K562 (cell line): ENCODE data around the gene IRF1. TPM values are rescaled to one million over a fixed set of nuclear protein-coding genes. Genes with fewer than 3 reads are reported as not detected.

Source experiments
- ATAC-seq: fragments of 200-7000 bp; cut with Tn5 transposase; 3 replicates; pipeline ENCODE4 v1.9.1; 2020; ENCODE audit warnings: moderate library complexity
- BruUV-seq: library from RNA; stranded (reverse); fragments of 400-500 nt; replicated peaks from 2 replicates; lab custom pipeline; 2021; lab: Mats Ljungman, UMichigan
- CTCF ChIA-PET: fragments of 300-600 bp; formaldehyde crosslinking; extraction: SDS; loops from one replicate; lab custom pipeline; 2021; ENCODE audit warnings: low intra/inter-chr PET ratio; lab: Yijun Ruan, JAX
- POLR2A ChIA-PET: fragments of 300-600, 350-650 bp; sonication (Branson Sonifier 250); formaldehyde crosslinking; extraction: SDS; loops from one replicate; lab custom pipeline; 2021; ENCODE audit warnings: antibody characterized with exemption, inconsistent platforms; lab: Yijun Ruan, JAX
- DNase-seq, 4 experiments: peaks; one replicate each; pipeline versions ENCODE4 v3.0.0 to v3.0.0-alpha.2; 2011 to 2018; ENCODE audit warnings: low spot score in 3 of 4, mixed read lengths in 3 of 4; ENCODE audit errors: extremely low read depth in 1 of 4
- FAIRE-seq: peaks from 2 replicates; lab custom pipeline; 2011; peaks lifted over from hg19 to GRCh38; lab: Jason Lieb, UNC
- H2AFZ ChIP-seq: 2 replicates; pipeline ENCODE4 v1.6.0; 2011; ENCODE audit warnings: low read depth, low read length, control low read depth, inconsistent platforms
- H3K27ac ChIP-seq: fragments of 200-600 bp; 3 replicates; pipeline ENCODE4 v1.8.0; 2011; ENCODE audit warnings: low read depth, mild to moderate bottlenecking, control low read depth, inconsistent platforms, low read length, moderate library complexity, mixed read lengths; ENCODE audit errors: extremely low read depth
- H3K27me3 ChIP-seq, 2 experiments: fragments of 300-600 bp in 1 of 2; 2 replicates in 1 of 2; 3 replicates in 1 of 2; pipeline versions ENCODE4 v1.6.0 to v1.8.0; 2011; ENCODE audit warnings: inconsistent platforms in 2 of 2, low read length in 2 of 2, mild to moderate bottlenecking in 1 of 2, mixed read lengths in 1 of 2, moderate library complexity in 1 of 2; ENCODE audit not compliant: control insufficient read depth in 2 of 2, insufficient read depth in 2 of 2
- H3K36me3 ChIP-seq: fragments of 300-600 bp; 3 replicates; pipeline ENCODE4 v1.8.0; 2011; ENCODE audit warnings: mild to moderate bottlenecking, low read length, inconsistent platforms; ENCODE audit not compliant: control insufficient read depth, insufficient read depth
- H3K4me1 ChIP-seq, 2 experiments: fragments of 200-600 bp in 1 of 2; replicated peaks in 1 of 2; 2 replicates in 1 of 2; 3 replicates in 1 of 2; pipeline versions ENCODE4 v1.5.1 to v1.8.0; 2011; ENCODE audit warnings: inconsistent platforms in 2 of 2, low read length in 2 of 2, mild to moderate bottlenecking in 1 of 2, mixed read lengths in 1 of 2, moderate library complexity in 1 of 2; ENCODE audit not compliant: control insufficient read depth in 2 of 2, insufficient read depth in 2 of 2
- H3K4me2 ChIP-seq: 2 replicates; pipeline ENCODE4 v1.6.1; 2011; ENCODE audit warnings: low read length, control low read depth, inconsistent platforms, mixed read lengths; ENCODE audit not compliant: insufficient read depth
- H3K4me3 ChIP-seq: fragments of 200-600 bp; sonication (generic), shearing (Covaris generic); 2 replicates; pipeline ENCODE4 v1.5.1; 2016; ENCODE audit warnings: control low read depth, inconsistent platforms
- H3K79me2 ChIP-seq: fragments of 200-600 bp; 3 replicates; pipeline ENCODE4 v1.8.0; 2011; ENCODE audit warnings: low read length, inconsistent platforms; ENCODE audit not compliant: control insufficient read depth, insufficient read depth
- H3K9ac ChIP-seq, 2 experiments: 2 replicates each; pipeline versions ENCODE4 v1.6.0 to v1.6.1; 2011; ENCODE audit warnings: low read depth in 2 of 2, low read length in 2 of 2, control low read depth in 1 of 2, inconsistent platforms in 1 of 2, mild to moderate bottlenecking in 1 of 2, mixed read lengths in 1 of 2; ENCODE audit not compliant: insufficient read depth in 1 of 2
- H3K9me1 ChIP-seq: one replicate; pipeline ENCODE4 v1.6.0; 2011; ENCODE audit warnings: inconsistent platforms, mild to moderate bottlenecking, low read length, moderate library complexity; ENCODE audit not compliant: control insufficient read depth, insufficient read depth
- H3K9me3 ChIP-seq: replicated peaks from 2 replicates; pipeline ENCODE4 v1.5.1; 2011; ENCODE audit warnings: low read depth, low read length, inconsistent platforms; ENCODE audit not compliant: control insufficient read depth, insufficient read depth
- H4K20me1 ChIP-seq: replicated peaks from 2 replicates; pipeline ENCODE4 v1.6.1; 2011; ENCODE audit warnings: low read length, inconsistent platforms, mixed read lengths; ENCODE audit not compliant: control insufficient read depth, insufficient read depth
- BCOR ChIP-seq: fragments of 450-650 bp; IDR thresholded peaks from 2 replicates; pipeline ENCODE4 v1.6.1; 2016
- CBX1 ChIP-seq: sonication (generic); IDR thresholded peaks from 2 replicates; pipeline ENCODE4 v1.6.1; 2016; ENCODE audit warnings: antibody characterized with exemption, low read depth, mild to moderate bottlenecking
- CBX5 ChIP-seq: IDR thresholded peaks from 2 replicates; pipeline ENCODE4 v1.6.1; 2014; ENCODE audit warnings: low read depth, borderline replicate concordance
- FOSL1 ChIP-seq: fragments of 200-800 bp; sonication (Bioruptor generic); conservative IDR thresholded peaks from 2 replicates; pipeline ENCODE4 v1.6.1; 2016; ENCODE audit warnings: missing genetic modification characterization, missing compliant biosample characterization
- FOXJ2 ChIP-seq: fragments of 200-800 bp; sonication (Bioruptor generic); IDR thresholded peaks from 2 replicates; pipeline ENCODE4 v1.6.1; 2016; ENCODE audit warnings: missing genetic modification characterization, missing compliant biosample characterization
- PHF20 ChIP-seq: fragments of 450-650 bp; IDR thresholded peaks from 2 replicates; pipeline ENCODE4 v1.6.1; 2018; ENCODE audit not compliant: partially characterized antibody
- RBM34 ChIP-seq: fragments of 200-400 bp; formaldehyde crosslinking; IDR thresholded peaks from 2 replicates; pipeline ENCODE4 v1.6.1; 2018; ENCODE audit warnings: low read length, borderline replicate concordance; ENCODE audit not compliant: insufficient read depth
- SPI1 ChIP-seq: IDR thresholded peaks from 2 replicates; pipeline ENCODE4 v1.6.1; 2011; ENCODE audit warnings: low read depth, low read length, control low read depth, borderline replicate concordance
- TBL1XR1 ChIP-seq, 2 experiments: IDR thresholded peaks; 2 replicates each; pipeline ENCODE4 v1.6.1; 2012; ENCODE audit warnings: improper control_type of control experiment in 2 of 2, low read length in 2 of 2, mild to moderate bottlenecking in 1 of 2
- TEAD2 ChIP-seq: fragments of 450-650 bp; IDR thresholded peaks from 2 replicates; pipeline ENCODE4 v1.6.1; 2016; ENCODE audit warnings: missing genetic modification characterization, control low read depth, missing compliant biosample characterization
- ZEB2 ChIP-seq: fragments of 450-650 bp; IDR thresholded peaks from 2 replicates; pipeline ENCODE4 v1.6.1; 2016
- ZFP36 ChIP-seq: fragments of 150-350 bp; IDR thresholded peaks from 2 replicates; pipeline ENCODE4 v1.6.1; 2018; ENCODE audit warnings: low read length, low read depth; ENCODE audit not compliant: partially characterized antibody
- WGBS: fragments of 100-300 bp; shearing (Covaris generic); methylation state at CpG from one replicate; pipeline ENCODE4 v1.1.6; 2016; ENCODE audit warnings: low coverage, mixed read lengths; ENCODE audit not compliant: insufficient coverage; ENCODE audit errors: missing lambda C conversion rate; 5-methylcytosine and 5-hydroxymethylcytosine counted together
- in situ Hi-C: fragments of 300-500 bp; cut with MboI; formaldehyde crosslinking; loops from 4 replicates; pipeline ENCODE4 v1.15.0; 2018; ENCODE audit warnings: inconsistent platforms, mixed read lengths
- intact Hi-C: fragments of 100-400 bp; cut with micrococcal nuclease; formaldehyde crosslinking; loops from 2 replicates; pipeline ENCODE4 v1.14.2; 2022
- polyA plus RNA-seq, 8 experiments: library from polyadenylated mRNA; depleted of rRNA in 4 of 8; stranded (reverse) in 5 of 8; unstranded in 3 of 8; fragments of >200 nt; fragmentation: Nextera tagmentation in 2 of 8; fragmentation: Illumina TruSeq in 1 of 8; extraction: Ambion mirVana in 2 of 8; extraction: Trizol in 1 of 8; gene quantifications; 2 replicates each; pipeline versions ENCODE4 v1.2.1 to v1.2.3, GENCODE V29; 2011 to 2014; ENCODE audit warnings: inconsistent platforms in 1 of 8, missing spikeins in 1 of 8
- total RNA-seq, 7 experiments: library from RNA; depleted of rRNA in 6 of 7; stranded (reverse); fragments of >200 nt in 6 of 7; fragmentation: Illumina TruSeq in 2 of 7; extraction: Trizol in 2 of 7; gene quantifications; 2 replicates each; pipeline versions ENCODE4 v1.2.1 to v1.2.3, GENCODE V29; 2011 to 2021; ENCODE audit warnings: low replicate concordance in 1 of 7
- TF ChIP-seq, protein P1 (sequence below), 3 experiments: fragments of 200-800 bp in 1 of 3; sonication (Bioruptor generic) in 1 of 3; sonication (generic) in 1 of 3; formaldehyde crosslinking in 1 of 3; IDR thresholded peaks; 2 replicates each; pipeline versions ENCODE4 v1.6.1 to v1.8.0; 2016 to 2022; ENCODE audit warnings: mild to moderate bottlenecking in 2 of 3, missing compliant biosample characterization in 2 of 3, missing genetic modification characterization in 2 of 3, missing genetic modification reagents in 1 of 3
- TF ChIP-seq, protein P2 (sequence below): fragments of 200-800 bp; sonication (Bioruptor generic); IDR thresholded peaks from 2 replicates; pipeline ENCODE4 v1.6.1; 2017; ENCODE audit warnings: missing genetic modification characterization, missing compliant biosample characterization
- TF ChIP-seq, protein P3 (sequence below): fragments of 200-800 bp; sonication (Bioruptor generic); IDR thresholded peaks from 2 replicates; pipeline ENCODE4 v1.6.1; 2017; ENCODE audit warnings: missing genetic modification characterization, missing compliant biosample characterization
- TF ChIP-seq, protein P4 (sequence below), 2 experiments: fragments of 450-650 bp; conservative IDR thresholded peaks; 2 replicates each; pipeline ENCODE4 v1.6.1; 2017; ENCODE audit warnings: mild to moderate bottlenecking in 2 of 2, moderate library complexity in 2 of 2

The IRF1 gene
- total and polyA plus RNA-seq, 9 of the 15 experiments (the other 6 are each of a cell fraction or from before 2014, with no cell fraction given): 1.1 to 12.3 (median 5.9) TPM

DNA sequence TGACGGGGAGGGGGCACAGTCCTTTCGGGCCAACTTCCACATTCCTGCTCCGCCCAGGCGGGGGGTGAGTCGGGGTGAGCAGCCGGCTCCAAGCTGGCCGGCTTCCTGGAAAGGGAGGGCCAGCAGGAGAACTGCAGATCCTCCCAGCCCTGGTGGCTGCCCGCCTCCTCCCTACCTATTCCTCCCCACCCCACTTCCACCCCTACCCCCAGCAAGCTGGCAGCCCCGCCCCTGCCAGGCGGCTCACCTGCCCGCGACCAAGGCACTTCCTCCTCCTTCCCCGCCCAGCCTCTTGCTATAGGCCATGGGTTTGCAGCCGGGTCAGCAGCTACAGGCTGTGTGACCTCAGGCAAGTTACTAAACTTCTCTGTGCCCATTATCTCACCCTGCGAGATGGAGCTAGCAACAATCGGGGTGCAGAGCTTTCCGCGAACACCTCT is 5.6 kb upstream of the IRF1 start:
- H3K9me1 ChIP-seq: no peaks in the 10 kb centered on the region
- ChIA-PET CTCF (no interaction called here), POLR2A (interaction anchor here (0.5 to 2.7 kb wide), 17 partner anchors 9 to 411 kb away, joined by 3 to 17 read pairs (median 4); partner anchors contain the start of gene SLC22A4)
- no peaks in the 10 kb centered on the region for H4K20me1 ChIP-seq
- peak overlapping the region; percentile 70 to 88; a peak in 3 of 4 replicates for H3K9ac ChIP-seq
- H3K4me3 ChIP-seq: peak overlapping the region; percentile 72
- 0% methylated on average over 5 of the region's 18 CpGs for WGBS
- ATAC-seq: peak; percentile 77
- peaks cover 48 to 61% of the 10 kb centered on the region in 2 experiments for H3K4me1 ChIP-seq
- H3K9me3 ChIP-seq: no peaks in the 10 kb centered on the region
- intact Hi-C loops: loop anchor here (1.0 to 2.0 kb wide), 3 partner anchors 180 to 425 kb away; no protein-coding TSS in a partner anchor
- DNase-seq: peak; percentile 82 to 90 (median 86)
- in situ Hi-C loops: loop anchor here (5.0 to 10.0 kb wide), 3 partner anchors 111 to 429 kb away; no protein-coding TSS in a partner anchor
- H3K27ac ChIP-seq: peak overlapping the region; percentile 87
- no peaks in the 10 kb centered on the region for H3K27me3 ChIP-seq
- peak overlapping the region; percentile 76 for H2AFZ ChIP-seq
- no peaks in the 10 kb centered on the region for H3K36me3 ChIP-seq
- BruUV-seq: no TSS peak
- peak; percentile 54 for FAIRE-seq
- H3K4me2 ChIP-seq: peak overlapping the region; percentile 90
- H3K79me2 ChIP-seq: no peaks in the 10 kb centered on the region
- TF ChIP-seq, protein P1, sequence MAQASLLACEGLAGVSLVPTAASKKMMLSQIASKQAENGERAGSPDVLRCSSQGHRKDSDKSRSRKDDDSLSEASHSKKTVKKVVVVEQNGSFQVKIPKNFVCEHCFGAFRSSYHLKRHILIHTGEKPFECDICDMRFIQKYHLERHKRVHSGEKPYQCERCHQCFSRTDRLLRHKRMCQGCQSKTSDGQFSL (CRISPR knock-in tag; IDR thresholded peaks at IDR 0.05): no peak
- TF ChIP-seq, protein P1 (tag; IDR thresholded peaks at IDR 0.05): peak in 1 of 2 experiments; percentile 47; a peak in 2 of 4 replicates
- TF ChIP-seq ZFP36: peak; percentile 97
- TF ChIP-seq TBL1XR1 (IDR thresholded peaks at IDR 0.05; ENCODE audit: low read length in 2 of 2): 0 out of 4 replicates have a peak, but pooled peaks of 1 of the 2 experiments have one; percentile 20
- TF ChIP-seq TEAD2 (tag): peak; percentile 26; the same call in 1 of the 2 replicates
- 0 out of 2 replicates have a peak, but pooled peaks have one; percentile 1 for TF ChIP-seq FOXJ2
- 0 out of 2 replicates have a peak, but pooled peaks have one; percentile 16 for TF ChIP-seq CBX5
- TF ChIP-seq BCOR: peak; percentile 98
- TF ChIP-seq, protein P2, sequence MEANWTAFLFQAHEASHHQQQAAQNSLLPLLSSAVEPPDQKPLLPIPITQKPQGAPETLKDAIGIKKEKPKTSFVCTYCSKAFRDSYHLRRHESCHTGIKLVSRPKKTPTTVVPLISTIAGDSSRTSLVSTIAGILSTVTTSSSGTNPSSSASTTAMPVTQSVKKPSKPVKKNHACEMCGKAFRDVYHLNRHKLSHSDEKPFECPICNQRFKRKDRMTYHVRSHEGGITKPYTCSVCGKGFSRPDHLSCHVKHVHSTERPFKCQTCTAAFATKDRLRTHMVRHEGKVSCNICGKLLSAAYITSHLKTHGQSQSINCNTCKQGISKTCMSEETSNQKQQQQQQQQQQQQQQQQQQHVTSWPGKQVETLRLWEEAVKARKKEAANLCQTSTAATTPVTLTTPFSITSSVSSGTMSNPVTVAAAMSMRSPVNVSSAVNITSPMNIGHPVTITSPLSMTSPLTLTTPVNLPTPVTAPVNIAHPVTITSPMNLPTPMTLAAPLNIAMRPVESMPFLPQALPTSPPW (CRISPR knock-in tag): peak; percentile 83
- no peak for TF ChIP-seq RBM34
- TF ChIP-seq PHF20: peak; percentile 49
- TF ChIP-seq, protein P3, sequence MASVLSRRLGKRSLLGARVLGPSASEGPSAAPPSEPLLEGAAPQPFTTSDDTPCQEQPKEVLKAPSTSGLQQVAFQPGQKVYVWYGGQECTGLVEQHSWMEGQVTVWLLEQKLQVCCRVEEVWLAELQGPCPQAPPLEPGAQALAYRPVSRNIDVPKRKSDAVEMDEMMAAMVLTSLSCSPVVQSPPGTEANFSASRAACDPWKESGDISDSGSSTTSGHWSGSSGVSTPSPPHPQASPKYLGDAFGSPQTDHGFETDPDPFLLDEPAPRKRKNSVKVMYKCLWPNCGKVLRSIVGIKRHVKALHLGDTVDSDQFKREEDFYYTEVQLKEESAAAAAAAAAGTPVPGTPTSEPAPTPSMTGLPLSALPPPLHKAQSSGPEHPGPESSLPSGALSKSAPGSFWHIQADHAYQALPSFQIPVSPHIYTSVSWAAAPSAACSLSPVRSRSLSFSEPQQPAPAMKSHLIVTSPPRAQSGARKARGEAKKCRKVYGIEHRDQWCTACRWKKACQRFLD: peak; percentile 89
- TF ChIP-seq, protein P4, sequence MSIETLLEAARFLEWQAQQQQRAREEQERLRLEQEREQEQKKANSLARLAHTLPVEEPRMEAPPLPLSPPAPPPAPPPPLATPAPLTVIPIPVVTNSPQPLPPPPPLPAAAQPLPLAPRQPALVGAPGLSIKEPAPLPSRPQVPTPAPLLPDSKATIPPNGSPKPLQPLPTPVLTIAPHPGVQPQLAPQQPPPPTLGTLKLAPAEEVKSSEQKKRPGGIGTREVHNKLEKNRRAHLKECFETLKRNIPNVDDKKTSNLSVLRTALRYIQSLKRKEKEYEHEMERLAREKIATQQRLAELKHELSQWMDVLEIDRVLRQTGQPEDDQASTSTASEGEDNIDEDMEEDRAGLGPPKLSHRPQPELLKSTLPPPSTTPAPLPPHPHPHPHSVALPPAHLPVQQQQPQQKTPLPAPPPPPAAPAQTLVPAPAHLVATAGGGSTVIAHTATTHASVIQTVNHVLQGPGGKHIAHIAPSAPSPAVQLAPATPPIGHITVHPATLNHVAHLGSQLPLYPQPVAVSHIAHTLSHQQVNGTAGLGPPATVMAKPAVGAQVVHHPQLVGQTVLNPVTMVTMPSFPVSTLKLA (conservative IDR thresholded peaks at IDR 0.05): peak in 1 of 2 experiments; percentile 8; a peak in 1 of 4 replicates
- TF ChIP-seq ZEB2: peak; percentile 21; the same call in 1 of the 2 replicates
- peak; percentile 74; the same call in 1 of the 2 replicates for TF ChIP-seq SPI1
- TF ChIP-seq CBX1: peak; percentile 89; the same call in 1 of the 2 replicates
- no peak for TF ChIP-seq FOSL1
